SIG-M5 treated with dmso at 0.1 percent for 504 hours (cell line): ENCODE results near the gene ZNF382.

Source experiments
- DNase-seq: peaks from one replicate; lab custom pipeline; 2025; ENCODE audit not compliant: unreplicated experiment; lab: John Stamatoyannopoulos, UW

Gene ZNF382

DNA sequence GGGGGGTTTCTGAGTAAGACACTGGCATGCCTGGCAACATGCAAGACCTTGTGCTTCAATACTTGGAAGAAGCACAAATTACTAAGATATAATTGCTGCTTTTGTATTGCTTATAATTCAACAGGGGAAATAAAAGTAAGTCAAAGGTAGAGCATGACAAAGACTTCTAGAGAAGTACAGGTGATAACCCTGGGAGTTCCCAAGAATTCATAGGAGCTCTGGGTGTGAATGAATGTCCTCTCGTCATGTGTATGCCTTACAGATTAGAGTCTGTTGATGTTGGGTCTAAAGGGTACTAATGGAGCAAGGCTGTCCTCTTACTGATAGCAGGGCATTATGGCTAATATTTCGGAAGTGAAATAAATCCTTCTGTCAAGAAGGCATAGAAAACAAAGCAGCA lies 69.1 kb downstream of the ZNF382 start:
- no peak for DNase-seq

DNA sequence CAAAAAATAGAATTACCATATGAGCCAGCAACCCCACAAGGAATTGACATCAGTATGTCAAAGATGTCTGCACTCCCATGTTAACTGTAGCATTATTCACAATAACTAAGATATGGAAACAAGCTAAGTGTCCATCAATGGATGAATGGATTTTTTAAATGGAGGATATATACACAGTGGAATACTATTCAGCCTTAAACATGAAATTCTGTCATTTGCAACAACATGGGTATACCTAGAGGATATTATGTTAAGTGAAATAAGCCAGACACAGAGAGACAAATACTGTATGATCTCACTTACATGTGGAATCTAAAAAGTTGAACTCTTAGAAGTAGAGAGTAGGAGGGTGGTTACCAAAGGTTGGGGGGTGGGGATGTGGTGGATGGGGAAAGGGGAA lies 74.3 kb downstream of the ZNF382 start:
- DNase-seq = no peak
